ENCODE data around the gene LAIR1. TPM values are rescaled to one million over a fixed set of nuclear protein-coding genes. Genes with fewer than 3 reads are reported as not detected.

The LAIR1 gene
- total RNA-seq, 3 donors from 2014 or later (not counting 1 experiment from before 2014, with no cell fraction given), result 117 to 163 (median 156) TPM

DNA sequence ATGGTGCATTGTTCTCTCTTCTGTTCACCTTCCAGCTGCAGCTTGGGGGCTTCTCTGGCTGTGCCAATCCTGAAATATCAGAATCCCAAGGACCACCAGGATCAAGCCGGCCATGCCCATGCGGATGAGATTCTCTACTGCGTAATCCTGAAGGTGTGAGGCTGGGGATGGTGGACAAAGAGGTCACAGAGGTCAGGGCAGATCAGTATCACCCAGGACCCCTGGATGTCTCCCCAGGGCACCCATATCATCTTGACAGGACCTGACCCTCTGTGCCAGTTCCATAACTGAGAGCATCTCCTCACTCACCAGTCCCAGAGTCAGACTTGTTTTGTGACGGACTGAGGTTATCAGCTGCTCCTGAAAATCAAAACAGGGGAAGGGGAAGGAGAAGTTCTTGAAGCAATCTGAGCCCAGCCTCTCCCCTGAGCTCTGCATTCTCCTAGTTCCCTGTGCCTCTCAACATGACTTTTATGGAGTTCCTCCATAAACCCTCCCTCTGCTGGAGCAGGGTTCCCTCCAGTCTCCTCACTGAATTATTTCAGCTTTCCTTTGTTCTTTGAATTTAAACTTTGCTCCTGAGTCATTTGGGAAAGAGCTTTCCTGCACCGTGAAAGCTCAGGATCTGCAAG is 57.2 kb downstream of the LAIR1 start:
- Mint-ChIP-seq H3K4me3 (no peak overlapping the region), H3K27ac (no peak overlapping the region), H3K9me3 (no peaks in the 10 kb centered on the region), H3K4me1 (peaks cover 8 to 25% of the 10 kb centered on the region in 2 donors), H3K27me3 (ENCODE audit: low read depth in 2 of 2) (peaks cover 13 to 19% of the 10 kb centered on the region in 2 donors), H3K36me3 (no peaks in the 10 kb centered on the region)
- Histone ChIP-seq H3K36me3 (ENCODE audit: control insufficient read depth, insufficient read depth, low read length) (no peaks in the 10 kb centered on the region), H3K9me3 (ENCODE audit: control insufficient read depth, insufficient read depth, low read length) (no peaks in the 10 kb centered on the region), H3K4me3 (ENCODE audit: low read length) (no peak overlapping the region), H3K27ac (ENCODE audit: low read length) (no peak overlapping the region), H3K4me1 (ENCODE audit: control insufficient read depth, insufficient read depth, low read length) (peaks cover 12% of the 10 kb centered on the region), H3K27me3 (ENCODE audit: control insufficient read depth, insufficient read depth, low read length) (peaks cover 5% of the 10 kb centered on the region)
- TF ChIP-seq, protein P1, sequence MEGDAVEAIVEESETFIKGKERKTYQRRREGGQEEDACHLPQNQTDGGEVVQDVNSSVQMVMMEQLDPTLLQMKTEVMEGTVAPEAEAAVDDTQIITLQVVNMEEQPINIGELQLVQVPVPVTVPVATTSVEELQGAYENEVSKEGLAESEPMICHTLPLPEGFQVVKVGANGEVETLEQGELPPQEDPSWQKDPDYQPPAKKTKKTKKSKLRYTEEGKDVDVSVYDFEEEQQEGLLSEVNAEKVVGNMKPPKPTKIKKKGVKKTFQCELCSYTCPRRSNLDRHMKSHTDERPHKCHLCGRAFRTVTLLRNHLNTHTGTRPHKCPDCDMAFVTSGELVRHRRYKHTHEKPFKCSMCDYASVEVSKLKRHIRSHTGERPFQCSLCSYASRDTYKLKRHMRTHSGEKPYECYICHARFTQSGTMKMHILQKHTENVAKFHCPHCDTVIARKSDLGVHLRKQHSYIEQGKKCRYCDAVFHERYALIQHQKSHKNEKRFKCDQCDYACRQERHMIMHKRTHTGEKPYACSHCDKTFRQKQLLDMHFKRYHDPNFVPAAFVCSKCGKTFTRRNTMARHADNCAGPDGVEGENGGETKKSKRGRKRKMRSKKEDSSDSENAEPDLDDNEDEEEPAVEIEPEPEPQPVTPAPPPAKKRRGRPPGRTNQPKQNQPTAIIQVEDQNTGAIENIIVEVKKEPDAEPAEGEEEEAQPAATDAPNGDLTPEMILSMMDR (IDR thresholded peaks at IDR 0.05), result no peak
- no peak for DNase-seq
- no peak for ATAC-seq
- 86% methylated on average over 5 of the region's 5 CpGs for WGBS (ENCODE audit: insufficient coverage)
- intact Hi-C loops (cut with micrococcal nuclease), result no loop called here

DNA sequence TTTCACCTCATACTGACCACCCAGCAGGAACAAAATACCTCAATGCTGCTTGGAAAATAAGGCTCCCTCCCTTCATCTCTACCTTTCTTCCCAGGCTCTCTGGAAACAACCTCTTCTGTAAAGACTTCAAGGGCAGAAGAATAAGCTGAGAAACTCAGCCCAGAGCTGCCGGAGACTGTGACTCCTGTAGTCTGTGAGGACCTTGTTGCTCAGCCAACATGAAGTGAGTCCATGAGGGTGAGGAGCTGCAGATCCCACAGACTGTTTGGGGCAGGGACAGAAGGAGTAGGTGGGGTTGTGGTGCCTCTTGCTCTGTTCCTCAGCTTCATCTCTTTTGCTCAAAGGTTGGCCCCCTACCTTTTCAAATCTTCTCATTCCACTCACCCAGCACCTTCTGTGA is 59.6 kb downstream of the LAIR1 start:
- DNase-seq, result no peak
- intact Hi-C loops (cut with micrococcal nuclease), result no loop called here
- Histone ChIP-seq H3K36me3 (ENCODE audit: control insufficient read depth, insufficient read depth, low read length) (no peaks in the 10 kb centered on the region), H3K4me1 (ENCODE audit: control insufficient read depth, insufficient read depth, low read length) (peaks cover 6% of the 10 kb centered on the region), H3K9me3 (ENCODE audit: control insufficient read depth, insufficient read depth, low read length) (no peaks in the 10 kb centered on the region), H3K27me3 (ENCODE audit: control insufficient read depth, insufficient read depth, low read length) (peaks cover 5% of the 10 kb centered on the region), H3K4me3 (ENCODE audit: low read length) (no peak overlapping the region), H3K27ac (ENCODE audit: low read length) (no peak overlapping the region)
- Mint-ChIP-seq H3K4me3 (no peak overlapping the region), H3K9me3 (no peaks in the 10 kb centered on the region), H3K27ac (no peak overlapping the region), H3K27me3 (ENCODE audit: low read depth in 2 of 2) (peaks cover 8 to 12% of the 10 kb centered on the region in 2 donors), H3K4me1 (peaks cover 8 to 22% of the 10 kb centered on the region in 2 donors), H3K36me3 (no peaks in the 10 kb centered on the region)
- TF ChIP-seq, protein P1 (IDR thresholded peaks at IDR 0.05), result no peak
- ATAC-seq, result no peak
- 95% methylated on average over 1 of the region's 1 CpG for WGBS (ENCODE audit: insufficient coverage)

GRCh38 chr19:54302257-54302656 is 62.5 kb downstream of the LAIR1 start:
- Histone ChIP-seq H3K4me3 (ENCODE audit: low read length) (no peak overlapping the region), H3K4me1 (ENCODE audit: control insufficient read depth, insufficient read depth, low read length) (peaks cover 6% of the 10 kb centered on the region), H3K27me3 (ENCODE audit: control insufficient read depth, insufficient read depth, low read length) (peaks cover 2% of the 10 kb centered on the region), H3K27ac (ENCODE audit: low read length) (no peak overlapping the region), H3K9me3 (ENCODE audit: control insufficient read depth, insufficient read depth, low read length) (no peaks in the 10 kb centered on the region), H3K36me3 (ENCODE audit: control insufficient read depth, insufficient read depth, low read length) (no peaks in the 10 kb centered on the region)
- WGBS (ENCODE audit: insufficient coverage), result 16% methylated on average over 4 of the region's 4 CpGs
- Mint-ChIP-seq H3K27ac (no peak overlapping the region), H3K27me3 (ENCODE audit: low read depth in 2 of 2) (peaks cover 0 to 11% of the 10 kb centered on the region in 2 donors), H3K9me3 (no peaks in the 10 kb centered on the region), H3K4me3 (no peak overlapping the region), H3K4me1 (peaks cover 8 to 20% of the 10 kb centered on the region in 2 donors), H3K36me3 (no peaks in the 10 kb centered on the region)
- ATAC-seq, result peak in 1 of 3 donors; percentile 66
- TF ChIP-seq, protein P1 (IDR thresholded peaks at IDR 0.05), result no peak
- no peak for DNase-seq
- intact Hi-C loops (cut with micrococcal nuclease), result no loop called here

Other genes with a start within 250 kb of the LAIR1 start
- 10 to 100 TPM; 14.1 to 14.4 (median 14.2) TPM for gene TFPT, start 249.3 kb downstream of the LAIR1 start, total RNA-seq
- 10 to 100 TPM; 64.4 to 65.9 (median 64.9) TPM for gene PRPF31, start 249.2 kb downstream of the LAIR1 start, total RNA-seq
- 10 to 100 TPM; 46.3 to 73.9 (median 51.7) TPM for gene CNOT3, start 227.2 kb downstream of the LAIR1 start, total RNA-seq
- 1 to 10 TPM; 8.3 to 9.4 (median 9.1) TPM for gene LENG1, start 205.2 kb downstream of the LAIR1 start, total RNA-seq
- 1 to 10 TPM; 7.2 to 8.2 (median 7.5) TPM for gene TMC4, start 191.8 kb downstream of the LAIR1 start, total RNA-seq
- 10 to 100 TPM; 24.1 to 53.9 (median 31.2) TPM for gene MBOAT7, start 175.4 kb downstream of the LAIR1 start, total RNA-seq
- gene TSEN34, start 173.6 kb downstream of the LAIR1 start, total RNA-seq, result 10 to 100 TPM; 11.5 to 16.7 (median 13.5) TPM
- 100 to 1,000 TPM; 617 to 958 (median 906) TPM for gene RPS9, start 164.1 kb downstream of the LAIR1 start, total RNA-seq
- gene LILRB3, start 141.9 kb downstream of the LAIR1 start, total RNA-seq, result 10 to 100 TPM in 2 of 3 donors, 1 to 10 TPM in 1; 6.8 to 12.6 (median 12.6) TPM
- 1 to 10 TPM; 2.1 to 2.6 (median 2.1) TPM for gene LILRA6, start 122.1 kb downstream of the LAIR1 start, total RNA-seq
- under 1 TPM in 2 of 3 donors, not detected in 1; 0.09 to 0.18 TPM for gene LILRB5, start 107.7 kb downstream of the LAIR1 start, total RNA-seq
- 10 to 100 TPM in 2 of 3 donors, 1 to 10 TPM in 1; 4.6 to 41.4 (median 23.7) TPM for gene LILRB2, start 83.8 kb downstream of the LAIR1 start, total RNA-seq
- gene LILRA5, start 51.8 kb downstream of the LAIR1 start, total RNA-seq, result 10 to 100 TPM in 2 of 3 donors, 1 to 10 TPM in 1; 3.4 to 22.3 (median 11.1) TPM
- 1 to 10 TPM in 2 of 3 donors, not detected in 1; 2.0 to 2.4 TPM for gene LILRA4, start 25.8 kb downstream of the LAIR1 start, total RNA-seq
- gene TTYH1, start 50.5 kb upstream of the LAIR1 start, total RNA-seq, result under 1 TPM; 0.59 to 0.84 (median 0.65) TPM
- 100 to 1,000 TPM; 479 to 563 (median 507) TPM for gene LENG8, start 84.3 kb upstream of the LAIR1 start, total RNA-seq
- gene LENG9, start 98.8 kb upstream of the LAIR1 start, total RNA-seq, result 1 to 10 TPM; 3.2 to 5.6 (median 4.3) TPM
- gene CDC42EP5, start 108.4 kb upstream of the LAIR1 start, total RNA-seq, result not detected
- 10 to 100 TPM; 44.1 to 67.7 (median 53.3) TPM for gene LAIR2, start 137.9 kb upstream of the LAIR1 start, total RNA-seq
- 1 to 10 TPM; 1.4 to 8.4 (median 5.6) TPM for gene LILRA2, start 208.9 kb upstream of the LAIR1 start, total RNA-seq
- gene LILRA1, start 228.7 kb upstream of the LAIR1 start, total RNA-seq, result 10 to 100 TPM in 1 of 3 donors, 1 to 10 TPM in 2; 1.4 to 13.0 (median 6.1) TPM